Measurements from ENCODE around the gene POMGNT2.

Gene POMGNT2

GRCh38 chr3:43043793-43044192 is 62.1 kb downstream of the POMGNT2 start:
- DNase-seq (ENCODE audit: low read depth in 2 of 2): no peak

- DNase-seq (ENCODE audit: low read depth in 2 of 2): no peak
These were observed 62.7 kb downstream of the POMGNT2 start for GRCh38 chr3:43043071-43043766.

- DNase-seq (ENCODE audit: low read depth in 2 of 2): no peak
These were observed 64.4 kb downstream of the POMGNT2 start for GRCh38 chr3:43041517-43041916.

GRCh38 chr3:43038010-43038409 is 67.9 kb downstream of the POMGNT2 start:
- no peak for DNase-seq (ENCODE audit: low read depth in 2 of 2)

DNA sequence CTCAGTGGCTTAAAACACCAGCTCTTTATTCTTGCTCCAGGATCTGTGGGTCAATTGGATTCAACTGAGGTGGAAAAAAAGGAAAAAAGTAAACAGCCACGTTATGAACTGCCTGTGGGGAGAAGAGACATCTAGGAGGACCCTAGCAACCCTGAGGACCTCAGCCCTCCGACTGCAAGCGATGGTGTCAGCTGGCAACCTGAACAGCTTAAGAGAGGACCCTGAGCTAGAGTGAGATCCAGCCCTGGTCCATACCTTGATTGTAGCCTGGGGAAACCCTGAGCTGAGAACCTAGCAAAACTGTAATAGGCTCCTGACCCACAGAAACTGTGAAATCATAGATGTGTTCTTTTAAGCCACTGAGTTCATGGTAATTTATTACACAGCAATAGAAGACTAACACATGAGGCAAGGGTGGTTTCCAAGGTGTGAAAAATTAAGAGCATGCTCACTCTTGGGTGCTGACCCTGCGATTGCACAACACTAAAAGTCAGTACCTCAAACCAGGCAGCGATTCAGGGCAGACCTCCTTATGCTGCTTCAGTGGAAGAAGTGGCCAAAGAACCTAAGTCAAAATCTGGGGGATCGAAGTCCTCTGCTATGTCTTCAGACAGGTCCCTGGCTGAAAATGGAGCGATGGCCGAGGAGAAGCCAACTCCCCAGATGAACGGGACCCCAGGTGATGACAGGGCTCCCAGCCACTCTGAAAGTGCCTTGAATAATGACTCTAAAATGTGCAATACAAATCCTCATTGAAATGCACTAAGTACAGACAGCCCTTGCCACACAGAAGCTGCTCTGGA is 69.1 kb downstream of the POMGNT2 start:
- DNase-seq (ENCODE audit: low read depth in 2 of 2): no peak

GRCh38 chr3:43035801-43036365 is 70.0 kb downstream of the POMGNT2 start:
- DNase-seq (ENCODE audit: low read depth in 2 of 2): no peak

DNA sequence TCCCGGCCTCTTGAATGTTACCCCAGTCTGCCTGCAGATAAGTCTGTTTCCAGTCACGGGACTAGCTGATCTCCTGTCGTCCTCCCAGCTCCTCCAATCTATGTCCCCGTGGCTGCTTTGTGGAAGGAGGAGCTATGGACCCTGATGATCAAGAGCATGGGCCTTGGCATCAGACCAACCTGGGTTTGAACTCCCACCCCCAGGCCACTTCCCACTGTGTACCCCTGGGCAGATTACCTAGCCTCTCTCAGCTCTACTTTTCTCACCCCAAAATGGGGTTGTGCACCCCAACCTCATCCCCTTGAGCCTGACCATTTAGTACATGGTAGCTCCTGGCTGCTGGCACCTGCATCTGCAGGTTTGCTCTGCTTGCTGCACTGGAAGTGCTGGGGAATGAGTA is 71.0 kb downstream of the POMGNT2 start:
- no peak for DNase-seq (ENCODE audit: low read depth in 2 of 2)

GRCh38 chr3:43034200-43034599 is 71.7 kb downstream of the POMGNT2 start:
- DNase-seq (ENCODE audit: low read depth in 2 of 2): no peak

DNA sequence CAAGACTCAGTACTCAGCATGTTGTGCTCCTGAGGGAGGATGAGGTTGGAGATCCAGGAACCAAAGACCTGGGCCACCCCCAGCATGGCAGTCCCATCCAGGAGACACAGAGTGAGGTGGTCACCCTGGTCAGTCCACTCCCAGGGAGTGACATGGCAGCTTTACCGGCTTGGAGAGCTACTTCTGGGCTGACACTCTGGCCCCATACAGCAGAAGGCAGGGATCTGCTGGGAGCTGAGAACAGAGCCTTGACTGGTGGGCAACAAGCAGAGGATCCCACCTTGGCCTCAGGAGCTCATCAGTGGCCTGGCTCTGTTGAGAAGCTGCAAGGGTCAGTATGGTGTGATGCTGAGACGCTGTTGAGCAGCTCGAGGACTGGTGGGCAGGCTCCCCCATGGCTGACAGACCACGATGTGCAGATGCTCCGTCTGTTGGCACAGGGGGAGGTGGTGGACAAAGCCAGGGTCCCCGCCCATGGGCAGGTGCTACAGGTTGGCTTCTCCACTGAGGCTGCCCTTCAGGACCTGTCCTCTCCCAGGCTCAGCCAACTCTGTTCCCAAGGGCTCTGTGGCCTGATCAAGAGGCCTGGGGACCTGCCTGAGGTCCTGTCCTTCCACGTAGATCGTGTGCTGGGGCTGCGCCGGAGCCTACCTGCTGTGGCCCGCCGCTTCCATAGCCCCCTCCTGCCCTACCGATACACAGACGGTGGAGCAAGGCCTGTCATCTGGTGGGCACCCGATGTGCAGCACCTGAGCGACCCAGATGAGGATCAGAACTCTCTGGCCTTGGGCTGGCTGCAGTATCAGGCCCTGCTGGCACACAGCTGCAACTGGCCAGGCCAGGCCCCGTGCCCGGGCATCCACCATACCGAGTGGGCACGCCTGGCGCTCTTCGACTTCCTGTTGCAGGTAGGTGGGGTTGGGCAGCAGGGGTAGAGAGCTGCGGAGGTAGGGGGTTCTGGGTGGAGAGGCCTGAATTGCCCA is 72.9 kb downstream of the POMGNT2 start:
- DNase-seq (ENCODE audit: low read depth in 2 of 2): no peak

GRCh38 chr3:43031889-43032545 is 73.9 kb downstream of the POMGNT2 start:
- no peak for DNase-seq (ENCODE audit: low read depth in 2 of 2)

- no peak for DNase-seq (ENCODE audit: low read depth in 2 of 2)
These were observed 74.4 kb downstream of the POMGNT2 start for GRCh38 chr3:43031485-43031884.

GRCh38 chr3:43030162-43030935 is 75.5 kb downstream of the POMGNT2 start:
- DNase-seq (ENCODE audit: low read depth in 2 of 2): no peak
